Inferior parietal cortex (tissue), 1 donor: ENCODE results near the gene ASTN2.

ENCODE experiments used
- DNase-seq: peaks from one replicate; pipeline ENCODE4 v3.0.0-alpha.2; 2016; ENCODE audit errors: extremely low spot score

The ASTN2 gene

DNA sequence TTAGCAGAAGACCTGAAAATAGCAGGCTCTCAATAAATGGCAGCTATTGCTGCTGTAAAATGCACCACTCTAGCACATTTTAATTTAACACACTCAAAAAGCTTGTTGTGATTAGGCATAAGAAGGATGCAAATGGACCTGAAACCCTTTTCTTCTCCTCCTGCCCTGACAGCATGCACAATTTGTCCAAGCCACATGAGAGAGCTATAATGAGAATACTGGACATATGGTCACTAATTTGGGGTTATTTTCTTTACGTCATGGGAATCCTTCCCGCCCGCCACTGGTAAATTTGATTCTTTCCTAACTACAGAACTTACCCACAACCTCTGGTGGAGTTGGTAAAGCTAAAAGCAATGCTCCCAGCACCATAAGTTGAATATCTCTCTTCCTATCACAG, 665.7 kb downstream of the ASTN2 start:
- no peak for DNase-seq

DNA sequence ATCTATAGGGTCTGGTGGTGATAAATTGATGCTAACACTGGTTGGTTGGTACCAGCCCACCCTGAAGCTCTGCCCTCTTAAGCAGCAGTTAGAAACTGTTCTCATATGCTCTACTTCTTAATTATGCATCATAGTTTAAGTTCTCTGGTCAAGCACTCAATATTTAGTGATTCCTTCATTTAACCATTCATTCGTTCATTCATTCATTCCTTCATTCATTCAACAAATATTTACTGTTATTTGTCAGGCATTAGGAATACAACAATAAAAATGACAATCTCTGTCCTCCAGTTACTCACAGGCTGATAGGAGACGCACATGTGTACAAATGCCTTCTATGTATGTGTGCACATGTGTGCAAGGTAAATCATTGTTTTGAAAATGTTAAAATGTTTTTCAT, 673.1 kb downstream of the ASTN2 start:
- DNase-seq = no peak

DNA sequence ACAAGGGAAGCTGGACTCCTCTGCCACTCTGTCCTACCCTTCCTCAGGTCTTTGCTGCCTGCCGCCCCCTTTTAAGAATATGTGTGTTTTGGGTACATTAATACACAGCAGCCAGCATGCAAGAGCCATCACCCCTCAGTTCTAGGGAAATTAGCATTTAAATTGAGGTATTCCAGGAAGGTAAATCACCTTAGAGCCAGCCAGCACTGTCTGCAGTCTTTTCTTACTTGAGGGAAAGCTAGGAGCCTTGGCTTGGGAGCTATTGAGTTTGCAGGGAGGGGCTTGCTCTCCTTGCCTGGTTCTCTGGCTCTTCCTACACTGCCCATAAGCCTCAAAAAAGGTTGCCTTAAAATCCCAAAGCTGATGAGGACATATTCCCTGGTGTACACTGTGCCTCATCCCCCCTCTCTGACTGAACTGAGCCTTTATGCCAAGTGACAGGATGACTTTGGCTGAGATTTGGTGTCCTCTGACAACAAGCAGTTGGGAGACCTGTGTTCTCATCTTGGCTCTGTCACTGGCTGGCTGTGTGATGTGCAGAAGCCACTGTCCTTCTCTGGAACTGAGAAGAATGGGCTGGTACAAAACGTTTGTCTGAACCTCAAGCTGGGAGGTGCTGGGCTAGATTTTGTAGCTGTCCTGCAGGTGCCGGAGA, 673.6 kb downstream of the ASTN2 start:
- DNase-seq = no peak

DNA sequence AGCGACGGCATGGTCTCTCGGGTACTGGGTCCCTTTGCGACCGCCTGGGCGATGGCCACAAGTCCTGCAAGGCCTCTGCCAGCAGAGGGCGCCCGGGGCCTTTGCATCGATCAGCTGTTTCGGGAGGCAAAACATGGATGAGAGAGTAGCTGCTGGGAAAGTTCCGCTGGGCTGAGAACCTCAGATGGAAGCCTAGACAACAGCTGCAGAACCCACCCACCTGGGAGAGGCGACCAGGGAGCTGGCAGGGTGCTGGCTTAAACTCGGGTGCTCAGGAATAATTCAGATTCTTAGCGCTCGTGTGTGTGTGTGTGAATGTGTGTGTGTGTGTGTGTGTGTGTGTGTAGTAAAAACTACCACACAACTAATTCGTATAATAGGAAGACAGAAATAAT, 677.7 kb downstream of the ASTN2 start:
- peak; percentile 89 for DNase-seq

DNA sequence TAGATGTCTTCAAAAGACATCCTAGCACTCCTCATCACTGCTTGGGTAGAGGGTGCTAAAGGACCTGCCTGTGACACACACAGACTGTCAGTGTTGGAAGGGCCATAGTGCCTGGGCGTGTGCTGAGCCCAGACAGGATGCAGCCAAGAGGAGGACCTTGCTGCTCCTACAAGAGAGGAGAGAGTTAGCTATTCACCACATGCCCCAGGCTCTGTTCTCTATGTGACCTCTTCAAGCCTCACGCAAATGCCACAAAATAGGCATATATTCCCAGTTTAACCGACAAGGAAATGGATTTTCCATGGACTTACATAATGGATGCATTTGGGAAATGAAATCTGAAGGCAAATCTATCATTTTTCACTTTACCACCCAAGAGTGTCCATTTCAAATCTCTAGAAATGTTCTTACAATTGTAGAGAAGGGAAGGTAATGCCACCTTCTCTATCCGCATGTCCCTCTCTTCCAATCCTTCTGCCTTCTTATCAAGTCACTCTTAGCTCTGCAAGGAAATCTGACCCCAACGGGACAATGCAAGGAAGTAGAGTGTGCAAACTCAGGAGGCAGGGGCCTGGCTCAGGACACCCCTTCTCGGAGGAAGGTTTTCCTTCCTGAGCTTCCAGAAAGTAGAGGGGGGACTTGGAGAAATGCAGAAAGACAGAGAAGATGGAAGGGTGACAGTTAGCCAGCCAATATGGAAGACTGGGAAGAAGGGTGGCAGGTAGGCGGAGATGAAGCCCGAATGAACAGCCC, 678.3 kb downstream of the ASTN2 start:
- no peak for DNase-seq

DNA sequence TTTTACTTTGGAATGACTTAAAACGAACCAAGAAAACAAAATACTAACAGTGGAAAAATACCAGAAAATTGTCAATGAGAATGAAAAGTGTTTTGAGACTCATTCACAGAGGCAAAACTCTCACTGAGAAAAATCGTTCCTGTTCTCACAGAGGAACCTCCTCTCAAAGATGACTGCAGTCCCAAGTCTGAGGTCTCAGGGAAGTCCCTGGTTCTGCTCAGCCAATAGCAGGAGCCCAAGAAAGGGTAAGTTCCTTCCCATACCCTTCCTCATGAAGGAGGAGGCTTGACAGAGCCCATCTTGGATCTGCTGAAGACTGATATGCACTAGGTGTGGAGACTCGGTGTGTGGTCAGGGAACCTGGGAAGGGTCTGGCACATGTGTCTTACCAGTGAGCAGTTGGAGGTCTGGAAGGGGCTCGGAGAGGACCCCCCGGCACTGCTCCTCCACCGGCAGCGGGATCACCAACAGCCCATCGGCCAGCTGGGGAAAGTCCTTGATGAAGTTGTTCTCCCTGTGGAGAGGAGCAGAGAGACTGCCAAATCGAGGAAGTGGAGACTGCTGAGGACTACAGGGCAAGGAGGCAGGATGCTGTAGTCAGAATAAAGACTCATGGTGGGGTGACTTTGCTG, 681.7 kb downstream of the ASTN2 start:
- no peak for DNase-seq

DNA sequence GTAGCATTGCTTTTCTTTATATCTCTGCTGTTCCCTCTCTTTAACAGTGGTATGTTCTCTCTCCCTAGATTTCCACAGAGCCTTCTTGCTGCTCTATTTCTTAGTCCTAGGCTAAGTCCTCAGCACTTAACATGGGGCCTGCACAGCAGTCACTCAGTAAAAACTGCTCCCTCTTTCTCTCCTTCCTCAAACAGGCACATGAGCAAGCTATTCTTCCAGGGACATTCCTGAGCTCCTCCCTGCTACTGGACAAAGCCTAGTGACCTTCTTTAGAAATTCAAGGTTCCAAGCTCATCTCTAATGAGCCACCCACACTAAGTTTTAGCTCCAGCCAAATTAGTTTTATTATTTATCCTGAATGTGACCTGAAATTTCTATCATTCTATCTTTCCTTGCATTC, 688.3 kb downstream of the ASTN2 start:
- no peak for DNase-seq

DNA sequence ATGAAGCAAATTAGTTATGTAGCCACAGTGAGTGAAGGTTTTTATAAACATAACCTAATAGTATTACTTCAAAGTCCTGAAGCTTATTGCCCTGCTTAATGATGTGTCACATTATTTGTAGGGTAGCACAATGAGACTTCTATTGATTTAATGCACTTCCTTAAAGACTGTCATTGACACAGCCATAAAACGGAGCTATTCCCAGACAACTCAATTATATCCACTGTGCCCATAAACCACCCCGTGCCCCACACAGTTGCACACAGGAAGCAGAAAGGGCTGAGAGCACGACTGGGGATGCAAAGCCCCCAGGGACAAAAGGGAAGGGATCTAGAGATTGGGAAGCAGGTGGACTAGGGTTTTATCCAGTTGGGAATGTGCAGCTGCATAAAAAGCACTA, 690.7 kb downstream of the ASTN2 start:
- no peak for DNase-seq

DNA sequence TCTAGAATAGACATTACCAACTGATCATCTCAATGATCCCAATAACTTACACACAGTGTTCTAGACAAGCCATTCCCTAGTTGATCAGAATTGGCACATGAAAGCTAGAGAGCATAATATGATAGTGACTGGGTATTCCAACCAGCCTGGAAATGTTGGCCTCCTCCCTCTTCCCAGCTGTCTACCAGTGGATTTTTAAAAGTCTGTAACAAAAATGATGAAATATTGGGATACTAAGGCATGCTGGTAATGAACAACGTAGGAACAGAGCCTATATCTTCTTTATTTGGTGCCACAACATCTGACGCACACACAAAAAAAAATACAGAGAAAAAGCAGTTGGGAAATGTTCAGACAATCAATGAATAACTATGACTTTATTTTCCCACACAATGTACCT, 692.9 kb downstream of the ASTN2 start:
- DNase-seq = no peak

DNA sequence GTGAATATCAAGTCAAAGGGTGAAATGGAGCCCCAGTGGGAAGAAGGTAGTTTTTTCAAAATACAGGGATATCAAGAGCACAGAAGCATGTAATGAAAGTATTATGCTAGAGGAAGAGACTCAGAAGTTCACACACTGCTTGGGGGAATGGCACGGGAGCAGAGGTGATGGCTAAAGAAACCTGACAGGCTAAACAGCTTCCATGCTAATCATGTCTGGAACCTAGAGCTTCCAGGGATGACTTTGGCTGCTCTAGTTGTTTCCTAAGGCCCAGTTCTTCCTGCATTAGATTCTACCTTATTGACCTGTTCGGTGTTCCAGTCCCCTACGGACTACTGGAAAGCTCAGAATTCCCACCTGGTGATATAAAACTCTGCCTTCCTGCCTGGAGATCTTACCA, 693.4 kb downstream of the ASTN2 start:
- no peak for DNase-seq

DNA sequence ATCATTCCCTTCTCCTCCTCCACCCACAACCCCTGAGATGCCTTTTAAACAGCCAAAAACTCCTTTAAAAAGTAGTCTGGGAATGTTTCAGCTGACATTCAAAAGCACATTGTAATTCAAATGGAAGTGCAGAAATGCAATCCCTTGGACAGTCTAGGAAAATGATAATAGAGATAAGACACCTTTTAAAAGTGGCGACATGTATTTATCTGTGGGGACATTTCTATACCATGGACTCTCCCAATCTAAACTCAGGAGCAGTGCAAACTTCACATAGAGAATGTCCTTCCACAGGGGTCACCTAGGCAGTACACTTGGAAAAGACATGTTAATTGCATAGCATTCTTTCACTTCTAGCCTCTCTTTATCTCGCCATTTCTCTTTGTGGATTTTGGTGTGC, 694.7 kb downstream of the ASTN2 start:
- no peak for DNase-seq

DNA sequence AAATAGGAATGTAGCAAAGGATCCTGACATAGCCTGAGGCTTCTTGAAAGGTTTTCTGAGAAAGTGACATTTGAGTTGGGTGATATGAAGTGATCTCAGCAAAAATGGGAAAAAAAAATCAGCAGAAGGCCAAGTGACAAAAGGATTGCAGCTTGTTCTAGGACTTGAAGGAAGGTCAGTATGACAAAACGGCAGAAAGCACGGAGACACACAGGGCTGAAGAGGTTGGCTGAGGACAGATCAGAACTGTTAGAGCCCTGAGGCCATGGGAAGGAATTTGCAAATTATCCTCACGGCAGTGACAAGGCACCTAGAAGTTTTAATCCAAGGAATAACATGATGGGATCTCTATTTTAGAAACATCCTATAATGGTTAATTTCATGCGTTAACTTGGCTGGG, 696.7 kb downstream of the ASTN2 start:
- DNase-seq = no peak

DNA sequence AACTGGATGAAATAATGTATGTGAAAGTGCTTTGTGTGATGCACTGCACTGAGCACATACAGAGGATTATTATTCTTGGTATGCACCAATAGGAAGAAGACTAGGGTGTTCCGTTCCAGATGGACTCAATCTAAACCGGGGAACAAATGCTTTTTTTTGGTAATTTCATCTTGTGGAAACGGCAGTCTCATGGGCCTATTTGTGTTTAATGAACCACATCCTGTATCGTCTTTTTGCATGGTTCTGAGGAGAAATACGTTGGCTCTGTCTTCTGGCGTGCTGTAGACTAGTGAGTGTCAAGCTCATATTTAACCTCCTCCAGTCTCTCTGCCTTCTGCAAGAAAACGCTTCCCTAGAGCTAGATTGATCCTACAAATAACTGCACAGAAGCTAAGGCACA, 697.7 kb downstream of the ASTN2 start:
- DNase-seq = no peak

DNA sequence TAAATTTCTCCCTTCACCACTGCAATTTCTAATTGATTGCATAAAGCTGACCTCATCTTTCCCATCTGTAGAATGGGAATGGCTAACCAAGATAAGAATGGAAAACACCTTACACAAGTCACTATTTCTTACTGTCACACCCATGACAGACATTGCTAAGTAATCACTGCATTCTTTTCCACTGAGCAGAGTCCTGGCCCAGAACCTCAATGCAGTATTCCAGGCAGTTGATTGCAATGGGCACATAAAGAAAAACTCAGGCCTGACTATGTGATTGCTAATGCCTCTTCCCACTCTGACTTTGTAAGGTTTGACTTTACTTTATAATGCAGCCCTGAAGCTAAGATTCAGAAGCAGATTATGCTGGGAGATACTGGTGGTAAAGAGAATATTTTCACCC, 698.4 kb downstream of the ASTN2 start:
- DNase-seq = no peak

DNA sequence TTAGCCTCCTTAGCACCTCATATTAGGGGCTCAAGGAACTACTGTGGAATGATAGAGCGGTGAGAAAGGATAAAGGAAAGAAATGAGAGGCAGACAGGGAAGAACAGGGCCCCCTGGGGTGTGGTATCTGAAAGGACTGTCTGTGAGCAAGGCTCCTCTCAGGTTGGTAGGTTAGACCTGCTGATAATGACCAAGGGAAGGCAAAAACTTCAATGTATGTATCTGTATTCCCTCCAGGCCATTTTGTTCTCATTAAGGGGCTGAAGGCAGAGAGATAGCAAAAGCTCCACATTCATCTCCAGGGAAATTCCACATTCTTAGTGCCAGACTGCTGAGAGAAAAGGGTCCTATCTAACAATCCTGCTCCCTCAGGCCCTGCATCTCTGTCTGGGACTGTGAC, 699.1 kb downstream of the ASTN2 start:
- no peak for DNase-seq

DNA sequence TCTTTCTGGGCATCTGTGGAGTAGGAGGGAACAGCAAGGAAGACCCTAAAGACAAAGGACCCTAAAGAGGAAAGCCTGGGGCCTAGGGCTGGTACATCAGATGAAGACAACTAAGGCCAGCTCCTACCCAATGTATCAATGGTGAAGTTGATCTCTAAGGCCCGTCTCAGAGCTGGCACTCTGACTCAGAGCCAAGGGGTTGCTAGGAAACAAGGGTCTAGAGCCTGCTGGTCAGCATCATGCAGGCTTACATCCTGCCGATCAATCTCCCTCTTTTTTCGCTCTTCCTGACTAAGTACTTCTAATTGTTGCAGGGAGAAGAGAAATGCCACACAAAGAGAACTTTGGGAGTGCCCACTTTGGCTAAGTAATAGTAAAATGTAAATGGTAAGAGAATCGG, 701.6 kb downstream of the ASTN2 start:
- no peak for DNase-seq

DNA sequence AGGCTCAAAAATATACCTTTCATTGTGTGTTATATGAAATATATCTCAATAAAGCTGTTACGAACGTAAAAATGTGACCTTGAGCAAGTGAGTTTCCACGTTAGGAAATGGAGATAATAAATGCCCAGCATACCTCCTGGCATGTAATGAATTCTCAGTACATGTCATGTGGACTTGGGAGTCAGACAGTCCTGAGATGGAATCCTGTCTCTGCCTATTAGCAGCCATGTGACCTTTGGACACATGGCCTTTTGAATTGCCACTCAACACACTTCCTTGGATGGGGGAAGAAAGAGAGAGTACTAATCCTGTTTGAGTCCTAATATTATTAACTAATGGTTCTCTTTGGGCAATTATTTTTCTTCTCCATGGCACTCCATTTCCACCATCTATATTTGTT, 702.1 kb downstream of the ASTN2 start:
- DNase-seq = no peak

DNA sequence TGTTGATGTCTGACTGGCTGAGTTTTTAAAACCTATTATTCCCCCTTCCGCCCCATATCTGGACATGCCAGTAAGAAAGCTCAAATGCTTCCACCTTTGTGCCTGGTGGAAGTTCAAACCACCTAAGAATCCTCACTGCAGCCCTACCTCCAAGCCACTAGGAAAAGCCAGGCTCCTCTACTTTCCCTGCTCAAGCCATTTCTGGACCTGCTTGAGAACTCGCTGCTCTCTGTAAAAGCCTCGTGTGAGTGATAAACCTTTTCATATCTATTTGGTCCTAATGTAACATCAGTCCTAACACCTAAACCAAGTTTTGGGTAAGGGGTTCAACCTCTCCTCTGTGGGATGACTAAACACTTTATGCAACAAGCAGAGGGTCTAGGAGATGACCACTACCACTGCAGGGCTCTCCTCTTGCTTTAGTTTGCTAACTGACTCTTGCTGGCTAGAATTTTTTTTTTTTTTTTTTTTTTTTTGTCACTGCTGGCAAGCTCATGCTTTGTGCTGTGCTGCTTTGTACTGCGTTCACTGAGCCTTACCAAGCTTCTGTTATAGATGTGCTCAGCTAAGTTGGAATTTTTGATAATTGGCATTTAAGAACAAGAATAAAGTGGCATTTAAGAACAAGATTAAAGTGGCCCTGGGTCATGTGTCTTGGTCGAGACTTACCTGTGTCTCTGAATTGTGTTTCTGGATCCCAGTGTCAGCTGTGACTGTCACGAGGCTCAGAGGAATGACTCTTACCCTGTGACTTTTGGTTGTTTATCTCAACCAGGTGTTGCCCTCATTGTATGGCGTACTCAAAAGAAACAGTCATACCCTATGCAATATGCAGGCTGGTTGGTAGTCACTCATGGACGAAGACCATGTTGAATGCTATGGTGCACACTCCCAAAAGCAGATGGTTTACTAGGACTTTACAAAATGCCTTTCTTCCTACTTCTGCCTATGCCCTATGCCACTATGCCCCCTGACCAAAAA, 708.3 kb downstream of the ASTN2 start:
- DNase-seq = no peak

DNA sequence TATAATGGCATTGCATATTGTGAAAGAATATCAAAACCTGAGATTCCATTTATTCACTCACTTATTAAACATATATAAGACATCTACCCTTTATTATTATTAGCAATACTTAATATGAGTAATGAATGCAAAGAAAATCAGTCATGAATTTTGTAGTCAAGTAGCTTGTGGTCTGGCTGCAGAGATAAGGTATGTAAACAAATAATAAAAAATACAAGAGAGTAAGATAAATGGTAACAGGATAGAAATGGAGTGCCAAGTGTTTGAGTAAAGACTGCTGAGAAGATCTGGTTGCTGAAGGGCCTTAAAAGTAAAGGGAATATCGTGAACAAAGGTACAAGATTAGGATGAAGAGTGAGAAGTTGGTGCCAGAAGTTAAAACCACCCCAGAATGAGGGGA, 709.3 kb downstream of the ASTN2 start:
- no peak for DNase-seq

DNA sequence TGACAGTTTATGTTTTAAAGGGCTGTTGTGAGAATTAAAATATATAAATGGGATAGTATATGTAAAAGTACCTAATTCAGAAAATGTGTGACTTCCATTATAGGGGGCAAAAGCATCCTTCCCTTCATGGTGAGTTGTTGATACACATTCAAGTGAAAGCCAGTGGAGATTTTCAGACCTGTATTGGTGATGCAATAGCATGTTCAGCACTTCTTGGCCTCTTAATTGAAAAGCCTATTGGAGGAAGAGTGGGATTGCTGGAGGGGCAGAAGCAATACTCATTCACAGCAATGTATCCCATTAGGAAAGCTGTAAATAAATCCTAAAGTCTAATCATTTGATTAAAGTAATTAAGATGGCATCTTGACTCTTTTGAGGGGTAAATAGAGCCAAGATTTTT, 710.4 kb downstream of the ASTN2 start:
- no peak for DNase-seq

DNA sequence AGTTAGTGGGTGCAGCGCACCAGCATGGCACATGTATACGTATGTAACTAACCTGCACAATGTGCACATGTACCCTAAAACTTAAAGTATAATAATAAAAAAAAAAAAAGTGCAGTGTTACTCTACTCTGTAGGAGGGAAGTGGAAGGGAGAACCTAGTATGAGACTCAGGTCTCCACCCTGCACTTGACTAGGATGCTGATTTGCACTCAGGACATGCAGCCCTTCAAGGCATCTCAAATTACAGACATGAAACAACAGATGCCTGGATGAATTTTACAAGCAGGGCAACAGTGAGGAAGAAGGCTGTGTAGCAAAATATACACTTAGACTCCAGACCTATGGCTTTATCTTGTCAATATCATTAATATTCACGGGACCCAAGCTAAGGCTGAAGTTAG, 711.2 kb downstream of the ASTN2 start:
- no peak for DNase-seq
